ENCODE measurements around the gene LRRC71.

Gene LRRC71

GRCh38 chr1:156893048-156893953, 27.1 kb upstream of the LRRC71 start, which contains the start of gene PEAR1:
Gene PEAR1, plus strand, starts transcription at chr1:156893718. Its CDS starts 10,209 bp downstream, at chr1:156903927.
- no peak for DNase-seq

GRCh38 chr1:156894001-156894400, 26.4 kb upstream of the LRRC71 start:
- no peak for DNase-seq

- no peak for DNase-seq
Measured at GRCh38 chr1:156894711-156895454, 25.5 kb upstream of the LRRC71 start.

- DNase-seq: no peak
Measured at GRCh38 chr1:156895455-156895812, 25.0 kb upstream of the LRRC71 start.

DNA sequence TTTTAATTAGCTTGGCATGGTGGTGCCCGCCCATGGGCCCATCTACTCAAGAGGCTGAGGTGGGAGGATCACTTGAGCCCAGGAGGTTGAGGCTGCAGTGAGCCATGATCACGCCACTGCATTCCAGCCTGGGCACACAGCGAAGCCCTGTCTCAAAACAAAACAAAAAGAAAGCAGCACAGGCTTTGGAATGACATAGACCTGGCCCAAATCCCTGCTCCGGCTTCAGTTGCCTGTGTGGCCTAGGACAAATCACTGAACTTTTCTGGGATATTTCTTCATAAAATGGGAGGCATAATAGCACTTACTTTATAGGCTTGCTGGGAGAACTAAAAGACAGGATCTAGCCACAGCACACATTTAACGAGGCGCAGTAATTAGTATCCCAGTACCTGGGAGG, 24.5 kb upstream of the LRRC71 start:
- no peak for DNase-seq

GRCh38 chr1:156896490-156897033, 23.9 kb upstream of the LRRC71 start:
- DNase-seq: no peak

DNA sequence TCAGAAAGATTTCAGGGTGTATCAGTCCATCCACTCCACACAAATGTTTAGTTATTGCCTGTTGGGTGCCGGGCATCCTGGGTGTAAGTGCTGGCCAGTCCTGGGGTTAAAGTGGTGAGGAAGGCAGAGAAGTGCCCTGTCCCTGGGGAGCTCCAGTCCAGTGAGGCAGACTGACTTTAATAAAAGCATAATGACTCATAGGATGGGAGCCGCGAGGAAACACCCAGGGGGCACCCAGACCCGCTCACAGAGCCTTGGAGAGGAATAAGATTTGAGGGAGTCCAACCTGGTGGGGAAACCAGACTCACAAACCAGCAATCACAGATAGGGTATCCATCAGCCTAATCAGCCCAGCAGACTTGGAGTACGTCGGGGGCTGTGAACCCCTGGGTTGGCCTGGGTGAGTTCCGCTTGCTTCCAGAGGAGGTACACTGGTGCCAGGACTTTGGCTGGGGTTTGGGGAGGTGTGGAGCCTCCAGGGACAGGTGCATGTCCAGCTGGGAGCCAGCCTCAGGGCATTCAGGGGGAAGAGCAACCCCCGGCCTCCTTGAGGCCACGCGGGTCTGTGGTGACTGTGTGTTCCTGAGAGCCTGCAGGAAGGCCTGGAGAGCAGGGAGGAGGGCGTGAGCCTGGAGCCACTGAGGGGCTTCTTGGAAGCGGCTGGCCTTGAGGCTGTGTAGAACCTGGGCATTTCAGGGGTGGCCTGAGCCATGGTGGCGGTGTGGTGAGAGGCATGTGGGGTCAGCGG, 23.2 kb upstream of the LRRC71 start:
- no peak for DNase-seq

GRCh38 chr1:156898161-156898566, 22.3 kb upstream of the LRRC71 start:
- DNase-seq: no peak

DNA sequence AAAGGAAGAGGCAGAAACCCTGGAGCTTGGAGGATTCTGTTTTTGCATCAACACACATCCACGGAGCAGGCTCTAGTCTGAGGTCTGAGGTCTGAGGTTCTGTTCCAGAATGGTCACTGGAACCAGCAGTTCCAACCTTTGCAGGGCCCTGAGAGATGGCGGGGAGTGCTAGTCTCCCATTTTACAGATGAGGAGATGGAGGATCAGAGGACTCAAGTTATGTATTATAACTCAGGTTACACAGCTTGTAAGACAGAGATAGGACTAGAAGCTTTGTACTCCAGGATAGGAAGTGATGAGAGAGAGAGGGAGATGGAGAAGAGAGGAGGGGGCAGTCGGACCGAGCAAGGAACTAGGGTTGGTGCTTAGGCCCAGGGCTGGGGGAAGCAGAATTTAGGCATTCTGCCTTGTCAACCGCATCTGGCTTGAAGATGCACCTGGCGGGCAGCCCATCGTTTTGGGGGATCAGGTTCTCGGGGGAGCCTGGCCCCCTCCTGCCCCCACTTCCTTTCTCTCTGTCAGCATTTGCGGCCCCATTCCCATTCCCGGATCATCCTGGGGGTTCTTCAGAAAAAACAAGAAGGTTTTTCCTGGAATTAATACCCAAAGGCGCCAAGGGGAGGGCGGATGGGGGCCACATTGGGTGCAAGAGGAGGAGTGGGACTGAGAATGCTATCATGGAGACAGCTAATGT, 21.3 kb upstream of the LRRC71 start:
- DNase-seq: no peak

DNA sequence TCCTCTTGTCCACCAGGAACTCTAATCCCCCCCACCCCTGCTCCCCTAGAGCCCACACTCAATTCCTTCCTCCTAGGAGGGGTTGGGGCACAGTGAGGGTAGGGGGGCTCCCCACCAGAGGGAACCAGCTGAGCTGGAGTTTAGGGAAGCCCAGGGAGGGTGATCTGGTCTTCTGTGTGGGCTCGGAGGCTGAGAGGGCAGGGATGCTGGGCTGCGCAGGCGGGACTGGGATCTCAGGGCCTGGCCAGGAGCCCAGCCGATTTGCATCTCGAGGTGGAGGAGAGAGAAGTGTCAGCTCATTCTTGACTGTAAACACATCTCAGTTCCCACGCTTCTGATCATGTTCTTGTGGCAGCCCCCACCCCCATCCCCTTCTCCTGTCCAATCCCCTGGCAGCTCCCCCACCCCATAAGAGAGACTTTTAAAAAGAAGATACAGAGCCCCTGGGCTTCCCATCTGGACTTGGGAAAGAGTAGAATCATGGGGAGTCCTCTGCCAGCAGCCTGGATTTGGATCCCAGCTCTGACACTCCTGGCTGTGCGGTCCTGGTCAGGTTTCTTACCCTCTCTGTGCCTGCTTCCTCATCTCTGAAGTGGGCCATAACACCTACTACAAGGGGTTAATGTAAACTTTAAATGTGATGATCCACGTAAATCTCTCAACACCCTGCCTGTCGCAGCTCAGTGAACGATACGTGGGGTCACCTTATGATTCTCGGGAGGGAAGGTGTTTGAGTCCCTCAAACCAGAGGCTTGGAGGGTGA, 20.3 kb upstream of the LRRC71 start:
- no peak for DNase-seq

DNA sequence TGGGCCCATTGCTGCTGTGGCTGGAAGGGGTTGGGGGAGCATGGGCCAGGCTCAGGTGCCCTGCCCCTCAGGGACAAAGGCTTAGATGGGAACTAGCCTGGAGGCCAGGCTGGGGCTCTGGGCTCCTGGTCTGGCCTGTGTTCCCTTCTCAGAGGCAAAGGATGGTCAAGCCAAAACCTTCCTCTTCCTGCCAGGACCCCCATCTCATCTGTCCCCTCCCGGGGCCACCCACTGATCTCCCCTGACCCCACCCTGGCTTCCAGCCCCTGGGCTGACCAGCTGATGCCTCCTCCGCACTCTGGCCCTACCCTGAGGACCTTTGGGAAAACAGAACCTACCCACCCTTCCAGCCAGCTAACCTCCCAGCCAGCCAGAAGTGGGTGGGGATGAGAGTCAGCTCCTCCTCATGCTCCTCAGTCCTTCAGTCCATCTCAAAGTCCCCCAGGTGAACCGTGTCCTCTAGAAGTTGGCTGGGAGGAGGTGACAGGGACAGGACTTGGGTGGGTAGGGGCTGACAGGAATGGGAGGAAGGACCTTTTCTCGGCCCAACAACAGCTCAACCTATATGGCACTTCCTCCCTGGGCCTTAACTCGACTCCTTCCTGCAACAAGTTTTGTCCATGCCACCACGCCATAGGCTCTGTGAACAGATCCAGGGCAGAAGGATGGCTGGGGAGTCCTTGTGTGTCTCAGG, 19.4 kb upstream of the LRRC71 start:
- DNase-seq: no peak

DNA sequence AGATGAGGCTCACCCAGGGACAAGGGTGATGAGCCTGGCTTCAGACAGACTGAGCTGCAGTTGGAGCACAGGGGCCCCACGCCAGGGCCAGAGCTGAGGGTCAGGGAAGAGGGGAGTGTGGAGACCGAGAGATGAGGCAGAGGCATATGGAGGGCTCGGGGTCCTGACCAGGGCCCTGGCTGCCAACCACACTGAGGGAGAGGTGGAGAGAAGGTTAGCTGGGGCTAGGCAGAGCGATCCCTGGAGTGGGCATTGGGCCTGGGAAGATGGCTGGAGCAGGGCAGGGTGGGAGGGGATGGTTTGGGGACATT, 18.9 kb upstream of the LRRC71 start:
- DNase-seq: no peak

- DNase-seq: no peak
Measured at GRCh38 chr1:156901966-156902915, 18.2 kb upstream of the LRRC71 start.

- no peak for DNase-seq
Measured at GRCh38 chr1:156903328-156904091, 16.9 kb upstream of the LRRC71 start.

DNA sequence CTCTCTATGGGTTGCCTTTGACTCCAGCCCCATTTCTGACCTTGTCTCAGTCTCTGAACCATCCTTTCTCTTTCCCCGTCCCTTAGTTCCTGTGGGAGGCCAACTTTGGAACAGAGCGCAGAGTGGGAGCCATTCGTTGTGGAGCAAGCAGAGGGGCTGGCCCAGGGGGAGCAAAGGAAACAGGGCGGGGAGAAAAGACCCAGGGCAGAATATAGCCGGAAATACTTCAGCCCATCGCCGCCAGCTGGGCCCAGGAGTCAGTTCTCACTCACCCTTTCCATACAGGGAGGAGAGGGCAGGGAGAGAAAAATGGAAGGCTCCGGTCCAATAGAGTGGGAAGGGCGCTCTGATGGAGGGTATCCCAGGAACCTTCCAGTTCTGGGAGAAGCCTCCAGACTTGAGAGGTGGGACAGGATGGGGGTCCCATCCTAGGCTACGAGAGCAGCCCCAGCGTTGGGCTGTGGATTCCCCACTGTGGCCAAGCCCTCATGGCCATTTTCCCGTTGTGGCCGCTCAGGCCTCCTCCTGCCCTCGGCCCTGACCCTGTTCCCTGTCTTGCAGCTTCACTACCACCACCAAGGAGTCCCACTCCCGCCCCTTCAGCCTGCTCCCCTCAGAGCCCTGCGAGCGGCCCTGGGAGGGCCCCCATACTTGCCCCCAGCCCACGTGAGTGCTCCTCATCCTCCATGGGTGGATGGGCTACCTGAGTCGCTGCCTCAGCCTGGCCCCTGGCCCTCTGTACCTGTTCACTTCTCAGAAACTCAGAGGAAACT, 16.1 kb upstream of the LRRC71 start:
- no peak for DNase-seq

GRCh38 chr1:156905176-156905575, 15.3 kb upstream of the LRRC71 start:
- no peak for DNase-seq

DNA sequence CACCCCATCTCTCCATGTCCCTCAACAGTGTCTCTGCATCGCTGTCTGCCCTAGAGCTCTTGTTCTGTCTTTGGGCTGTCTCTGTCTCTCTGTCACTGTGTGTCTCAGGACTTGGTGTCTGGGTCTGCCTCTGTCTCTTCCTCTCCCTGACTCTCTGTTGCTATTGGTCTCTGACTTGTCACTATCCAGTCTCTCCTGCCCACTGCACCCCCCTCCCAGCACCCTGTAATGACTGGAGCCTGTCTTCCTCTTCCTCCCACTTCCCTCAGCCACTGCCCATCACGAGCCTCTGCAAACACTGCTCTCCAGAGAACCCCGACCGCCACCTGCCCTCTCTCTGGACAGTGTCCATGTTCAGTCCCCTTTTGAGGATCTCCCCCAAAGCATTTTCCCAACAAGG, 14.8 kb upstream of the LRRC71 start:
- DNase-seq: no peak

DNA sequence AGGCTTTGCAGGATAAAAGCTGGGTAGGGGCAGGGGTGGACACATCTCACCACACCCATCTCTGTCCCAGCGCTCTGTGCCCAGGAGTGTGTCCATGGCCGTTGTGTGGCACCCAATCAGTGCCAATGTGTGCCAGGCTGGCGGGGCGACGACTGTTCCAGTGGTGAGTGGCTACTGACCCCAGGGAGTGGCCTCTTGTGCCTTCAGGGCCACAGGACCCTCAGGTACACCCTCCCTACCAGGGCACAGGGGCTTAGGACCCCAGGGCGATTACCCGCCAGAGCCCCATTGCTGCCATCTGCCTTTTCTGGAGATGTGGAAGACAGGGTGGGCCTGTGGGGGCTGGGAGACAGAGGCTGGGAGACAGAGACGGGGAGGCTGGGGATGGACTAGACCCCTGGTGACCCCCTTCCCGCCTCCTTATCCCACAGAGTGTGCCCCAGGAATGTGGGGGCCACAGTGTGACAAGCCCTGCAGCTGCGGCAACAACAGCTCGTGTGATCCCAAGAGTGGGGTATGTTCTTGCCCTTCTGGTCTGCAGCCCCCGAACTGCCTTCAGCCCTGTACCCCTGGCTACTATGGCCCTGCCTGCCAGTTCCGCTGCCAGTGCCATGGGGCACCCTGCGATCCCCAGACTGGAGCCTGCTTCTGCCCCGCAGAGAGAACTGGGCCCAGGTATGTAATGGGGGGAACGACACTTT, 14.1 kb upstream of the LRRC71 start:
- no peak for DNase-seq

All from activated T-cell treated with anti-CD3 and anti-CD28 coated beads for 4 hours (primary cell).